HepG2 (cell line): Measurements from ENCODE around the gene RBM12. TPM values are rescaled to one million over a fixed set of nuclear protein-coding genes. Genes with fewer than 3 reads are reported as not detected.

Experiments used
- MIER2 ChIP-seq: IDR thresholded peaks from 2 replicates; pipeline ENCODE4 v1.6.1; 2016; ENCODE audit warnings: missing biosample characterization, missing genetic modification reagents
- POLR2A ChIP-seq, 2 experiments: IDR thresholded peaks; 2 replicates each; pipeline ENCODE4 v1.6.1; 2011; ENCODE audit warnings: low read depth in 2 of 2, low read length in 2 of 2, mild to moderate bottlenecking in 1 of 2, moderate library complexity in 1 of 2; ENCODE audit not compliant: insufficient read depth in 1 of 2
- RCOR2 ChIP-seq: IDR thresholded peaks from 2 replicates; pipeline ENCODE4 v1.6.1; 2016; ENCODE audit warnings: missing biosample characterization, missing genetic modification reagents
- ZC3H13 ChIP-seq: sonication (generic); formaldehyde crosslinking; IDR thresholded peaks from 2 replicates; pipeline ENCODE4 v1.8.1; 2023; ENCODE audit warnings: mild to moderate bottlenecking, missing genetic modification reagents, moderate library complexity
- ZEB1 ChIP-seq: IDR thresholded peaks from 2 replicates; pipeline ENCODE4 v1.6.1; 2012; ENCODE audit warnings: mild to moderate bottlenecking, low read depth, inconsistent platforms; ENCODE audit not compliant: insufficient replicate concordance
- ZNF143 ChIP-seq: sonication (generic); formaldehyde crosslinking; IDR thresholded peaks from 2 replicates; pipeline ENCODE4 v1.4.0; 2020; ENCODE audit warnings: missing genetic modification reagents
- ZNF431 ChIP-seq: sonication (generic); formaldehyde crosslinking; IDR thresholded peaks from 2 replicates; pipeline ENCODE4 v1.9.0; 2022; ENCODE audit warnings: missing genetic modification reagents, low read depth, mild to moderate bottlenecking, borderline replicate concordance
- ZNF790 ChIP-seq: sonication (generic); formaldehyde crosslinking; IDR thresholded peaks from 2 replicates; pipeline ENCODE4 v1.8.0; 2022; ENCODE audit warnings: missing genetic modification reagents, mild to moderate bottlenecking, borderline replicate concordance
- ZNF83 ChIP-seq: sonication (generic); formaldehyde crosslinking; IDR thresholded peaks from 2 replicates; pipeline ENCODE4 v1.4.0; 2020; ENCODE audit warnings: missing genetic modification reagents, mild to moderate bottlenecking, borderline replicate concordance
- ZNF878 ChIP-seq: sonication (generic); formaldehyde crosslinking; IDR thresholded peaks from 2 replicates; pipeline ENCODE4 v1.8.1; 2023; ENCODE audit warnings: mild to moderate bottlenecking, missing genetic modification reagents, moderate library complexity
- polyA plus RNA-seq, 8 experiments: library from polyadenylated mRNA; depleted of rRNA in 3 of 8; stranded (reverse) in 7 of 8; unstranded in 1 of 8; fragments of >200 nt; fragmentation: Illumina TruSeq in 4 of 8; extraction: Trizol in 4 of 8; gene quantifications; 2 replicates each; pipeline versions ENCODE4 v1.2.1 to v1.2.3, GENCODE V29; 2011 to 2016; ENCODE audit warnings: low read depth in 4 of 8, missing spikeins in 1 of 8, mixed read lengths in 1 of 8; ENCODE audit not compliant: insufficient read depth in 1 of 8
- total RNA-seq, 5 experiments: library from RNA; depleted of rRNA; stranded (reverse); fragments of >200 nt; fragmentation: Illumina TruSeq; extraction: Trizol; gene quantifications; 2 replicates each; pipeline ENCODE4 v1.2.3, GENCODE V29; 2016; ENCODE audit warnings: low read depth in 1 of 5
- TF ChIP-seq, protein P1 (sequence below): sonication (generic); formaldehyde crosslinking; IDR thresholded peaks from 2 replicates; pipeline ENCODE4 v1.4.0; 2020; ENCODE audit warnings: missing genetic modification reagents
- TF ChIP-seq, protein P2 (sequence below): IDR thresholded peaks from 2 replicates; pipeline ENCODE4 v1.6.1; 2016; ENCODE audit warnings: missing genetic modification reagents, missing compliant biosample characterization
- TF ChIP-seq, protein P3 (sequence below): sonication (generic); formaldehyde crosslinking; IDR thresholded peaks from 2 replicates; pipeline ENCODE4 v1.4.0; 2020; ENCODE audit warnings: mild to moderate bottlenecking, missing genetic modification reagents
- TF ChIP-seq, protein P4 (sequence below): sonication (generic); formaldehyde crosslinking; conservative IDR thresholded peaks from 2 replicates; pipeline ENCODE4 v1.4.0; 2020; ENCODE audit warnings: mild to moderate bottlenecking, missing genetic modification reagents, moderate library complexity
- TF ChIP-seq, protein P5 (sequence below): sonication (generic); formaldehyde crosslinking; IDR thresholded peaks from 2 replicates; pipeline ENCODE4 v1.5.0; 2020; ENCODE audit warnings: mild to moderate bottlenecking, missing genetic modification reagents
- TF ChIP-seq, protein P6 (sequence below): sonication (generic); formaldehyde crosslinking; IDR thresholded peaks from 2 replicates; pipeline ENCODE4 v1.4.0; 2020; ENCODE audit warnings: mild to moderate bottlenecking, missing genetic modification reagents

Gene RBM12
- total and polyA plus RNA-seq, 2 of the 13 experiments (the other 11 are each of a cell fraction or from before 2014, with no cell fraction given), result 97.9 to 104 TPM

DNA sequence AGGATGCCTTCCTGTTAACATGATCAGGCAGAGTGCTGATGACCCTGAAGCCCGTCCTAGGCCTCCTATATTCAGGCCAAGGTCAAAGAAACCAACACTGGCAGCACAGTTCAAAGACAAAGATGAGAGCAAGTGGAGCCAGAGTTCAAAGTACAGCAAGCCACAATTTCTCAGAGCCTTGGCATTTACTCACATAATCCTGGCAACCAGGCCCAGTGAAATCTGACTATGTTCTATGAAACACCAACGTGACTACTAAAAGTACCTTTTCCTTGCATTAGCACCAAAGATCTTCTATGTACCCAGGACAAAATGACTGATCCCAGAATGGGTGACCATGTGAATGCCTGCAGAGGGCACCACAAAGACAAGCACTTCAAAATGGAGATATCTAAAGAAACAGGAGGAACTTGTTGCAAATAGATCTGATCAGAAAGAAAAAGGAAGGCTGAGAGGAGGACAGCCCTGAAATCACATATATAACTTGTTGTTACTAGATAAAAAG is 30.6 kb upstream of the RBM12 start (continued):
- no peak for TF ChIP-seq ZEB1
- TF ChIP-seq ZNF83 (CRISPR knock-in tag), result no peak
- TF ChIP-seq, protein P1, sequence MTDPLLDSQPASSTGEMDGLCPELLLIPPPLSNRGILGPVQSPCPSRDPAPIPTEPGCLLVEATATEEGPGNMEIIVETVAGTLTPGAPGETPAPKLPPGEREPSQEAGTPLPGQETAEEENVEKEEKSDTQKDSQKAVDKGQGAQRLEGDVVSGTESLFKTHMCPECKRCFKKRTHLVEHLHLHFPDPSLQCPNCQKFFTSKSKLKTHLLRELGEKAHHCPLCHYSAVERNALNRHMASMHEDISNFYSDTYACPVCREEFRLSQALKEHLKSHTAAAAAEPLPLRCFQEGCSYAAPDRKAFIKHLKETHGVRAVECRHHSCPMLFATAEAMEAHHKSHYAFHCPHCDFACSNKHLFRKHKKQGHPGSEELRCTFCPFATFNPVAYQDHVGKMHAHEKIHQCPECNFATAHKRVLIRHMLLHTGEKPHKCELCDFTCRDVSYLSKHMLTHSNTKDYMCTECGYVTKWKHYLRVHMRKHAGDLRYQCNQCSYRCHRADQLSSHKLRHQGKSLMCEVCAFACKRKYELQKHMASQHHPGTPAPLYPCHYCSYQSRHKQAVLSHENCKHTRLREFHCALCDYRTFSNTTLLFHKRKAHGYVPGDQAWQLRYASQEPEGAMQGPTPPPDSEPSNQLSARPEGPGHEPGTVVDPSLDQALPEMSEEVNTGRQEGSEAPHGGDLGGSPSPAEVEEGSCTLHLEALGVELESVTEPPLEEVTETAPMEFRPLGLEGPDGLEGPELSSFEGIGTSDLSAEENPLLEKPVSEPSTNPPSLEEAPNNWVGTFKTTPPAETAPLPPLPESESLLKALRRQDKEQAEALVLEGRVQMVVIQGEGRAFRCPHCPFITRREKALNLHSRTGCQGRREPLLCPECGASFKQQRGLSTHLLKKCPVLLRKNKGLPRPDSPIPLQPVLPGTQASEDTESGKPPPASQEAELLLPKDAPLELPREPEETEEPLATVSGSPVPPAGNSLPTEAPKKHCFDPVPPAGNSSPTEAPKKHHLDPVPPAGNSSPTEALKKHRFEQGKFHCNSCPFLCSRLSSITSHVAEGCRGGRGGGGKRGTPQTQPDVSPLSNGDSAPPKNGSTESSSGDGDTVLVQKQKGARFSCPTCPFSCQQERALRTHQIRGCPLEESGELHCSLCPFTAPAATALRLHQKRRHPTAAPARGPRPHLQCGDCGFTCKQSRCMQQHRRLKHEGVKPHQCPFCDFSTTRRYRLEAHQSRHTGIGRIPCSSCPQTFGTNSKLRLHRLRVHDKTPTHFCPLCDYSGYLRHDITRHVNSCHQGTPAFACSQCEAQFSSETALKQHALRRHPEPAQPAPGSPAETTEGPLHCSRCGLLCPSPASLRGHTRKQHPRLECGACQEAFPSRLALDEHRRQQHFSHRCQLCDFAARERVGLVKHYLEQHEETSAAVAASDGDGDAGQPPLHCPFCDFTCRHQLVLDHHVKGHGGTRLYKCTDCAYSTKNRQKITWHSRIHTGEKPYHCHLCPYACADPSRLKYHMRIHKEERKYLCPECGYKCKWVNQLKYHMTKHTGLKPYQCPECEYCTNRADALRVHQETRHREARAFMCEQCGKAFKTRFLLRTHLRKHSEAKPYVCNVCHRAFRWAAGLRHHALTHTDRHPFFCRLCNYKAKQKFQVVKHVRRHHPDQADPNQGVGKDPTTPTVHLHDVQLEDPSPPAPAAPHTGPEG, result 0 out of 2 replicates have a peak, but pooled peaks have one; percentile 34
- peak; percentile 63; the same call in 1 of the 2 replicates for TF ChIP-seq RCOR2 (CRISPR knock-in tag)
- TF ChIP-seq, protein P2, sequence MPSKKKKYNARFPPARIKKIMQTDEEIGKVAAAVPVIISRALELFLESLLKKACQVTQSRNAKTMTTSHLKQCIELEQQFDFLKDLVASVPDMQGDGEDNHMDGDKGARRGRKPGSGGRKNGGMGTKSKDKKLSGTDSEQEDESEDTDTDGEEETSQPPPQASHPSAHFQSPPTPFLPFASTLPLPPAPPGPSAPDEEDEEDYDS (CRISPR knock-in tag), result 0 out of 2 replicates have a peak, but pooled peaks have one; percentile 4
- TF ChIP-seq, protein P3, sequence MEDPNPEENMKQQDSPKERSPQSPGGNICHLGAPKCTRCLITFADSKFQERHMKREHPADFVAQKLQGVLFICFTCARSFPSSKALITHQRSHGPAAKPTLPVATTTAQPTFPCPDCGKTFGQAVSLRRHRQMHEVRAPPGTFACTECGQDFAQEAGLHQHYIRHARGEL (CRISPR knock-in tag), result no peak
- TF ChIP-seq, protein P4, sequence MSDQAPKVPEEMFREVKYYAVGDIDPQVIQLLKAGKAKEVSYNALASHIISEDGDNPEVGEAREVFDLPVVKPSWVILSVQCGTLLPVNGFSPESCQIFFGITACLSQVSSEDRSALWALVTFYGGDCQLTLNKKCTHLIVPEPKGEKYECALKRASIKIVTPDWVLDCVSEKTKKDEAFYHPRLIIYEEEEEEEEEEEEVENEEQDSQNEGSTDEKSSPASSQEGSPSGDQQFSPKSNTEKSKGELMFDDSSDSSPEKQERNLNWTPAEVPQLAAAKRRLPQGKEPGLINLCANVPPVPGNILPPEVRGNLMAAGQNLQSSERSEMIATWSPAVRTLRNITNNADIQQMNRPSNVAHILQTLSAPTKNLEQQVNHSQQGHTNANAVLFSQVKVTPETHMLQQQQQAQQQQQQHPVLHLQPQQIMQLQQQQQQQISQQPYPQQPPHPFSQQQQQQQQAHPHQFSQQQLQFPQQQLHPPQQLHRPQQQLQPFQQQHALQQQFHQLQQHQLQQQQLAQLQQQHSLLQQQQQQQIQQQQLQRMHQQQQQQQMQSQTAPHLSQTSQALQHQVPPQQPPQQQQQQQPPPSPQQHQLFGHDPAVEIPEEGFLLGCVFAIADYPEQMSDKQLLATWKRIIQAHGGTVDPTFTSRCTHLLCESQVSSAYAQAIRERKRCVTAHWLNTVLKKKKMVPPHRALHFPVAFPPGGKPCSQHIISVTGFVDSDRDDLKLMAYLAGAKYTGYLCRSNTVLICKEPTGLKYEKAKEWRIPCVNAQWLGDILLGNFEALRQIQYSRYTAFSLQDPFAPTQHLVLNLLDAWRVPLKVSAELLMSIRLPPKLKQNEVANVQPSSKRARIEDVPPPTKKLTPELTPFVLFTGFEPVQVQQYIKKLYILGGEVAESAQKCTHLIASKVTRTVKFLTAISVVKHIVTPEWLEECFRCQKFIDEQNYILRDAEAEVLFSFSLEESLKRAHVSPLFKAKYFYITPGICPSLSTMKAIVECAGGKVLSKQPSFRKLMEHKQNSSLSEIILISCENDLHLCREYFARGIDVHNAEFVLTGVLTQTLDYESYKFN (CRISPR knock-in tag), result peak; percentile 90
- TF ChIP-seq ZNF143, result no peak
- no peak for TF ChIP-seq POLR2A (IDR thresholded peaks at IDR 0.05; ENCODE audit: insufficient read depth in 1 of 2, low read depth in 2 of 2, low read length in 2 of 2)
- TF ChIP-seq ZNF878 (CRISPR knock-in tag), result peak; percentile 75; the same call in 1 of the 2 replicates
- TF ChIP-seq ZC3H13 (CRISPR knock-in tag), result no peak
- no peak for TF ChIP-seq ZNF431
- no peak; the same call in 1 of the 2 replicates for TF ChIP-seq MIER2 (CRISPR knock-in tag)
- TF ChIP-seq, protein P5, sequence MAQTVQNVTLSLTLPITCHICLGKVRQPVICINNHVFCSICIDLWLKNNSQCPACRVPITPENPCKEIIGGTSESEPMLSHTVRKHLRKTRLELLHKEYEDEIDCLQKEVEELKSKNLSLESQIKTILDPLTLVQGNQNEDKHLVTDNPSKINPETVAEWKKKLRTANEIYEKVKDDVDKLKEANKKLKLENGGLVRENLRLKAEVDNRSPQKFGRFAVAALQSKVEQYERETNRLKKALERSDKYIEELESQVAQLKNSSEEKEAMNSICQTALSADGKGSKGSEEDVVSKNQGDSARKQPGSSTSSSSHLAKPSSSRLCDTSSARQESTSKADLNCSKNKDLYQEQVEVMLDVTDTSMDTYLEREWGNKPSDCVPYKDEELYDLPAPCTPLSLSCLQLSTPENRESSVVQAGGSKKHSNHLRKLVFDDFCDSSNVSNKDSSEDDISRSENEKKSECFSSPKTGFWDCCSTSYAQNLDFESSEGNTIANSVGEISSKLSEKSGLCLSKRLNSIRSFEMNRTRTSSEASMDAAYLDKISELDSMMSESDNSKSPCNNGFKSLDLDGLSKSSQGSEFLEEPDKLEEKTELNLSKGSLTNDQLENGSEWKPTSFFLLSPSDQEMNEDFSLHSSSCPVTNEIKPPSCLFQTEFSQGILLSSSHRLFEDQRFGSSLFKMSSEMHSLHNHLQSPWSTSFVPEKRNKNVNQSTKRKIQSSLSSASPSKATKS (CRISPR knock-in tag), result no peak
- TF ChIP-seq, protein P6, sequence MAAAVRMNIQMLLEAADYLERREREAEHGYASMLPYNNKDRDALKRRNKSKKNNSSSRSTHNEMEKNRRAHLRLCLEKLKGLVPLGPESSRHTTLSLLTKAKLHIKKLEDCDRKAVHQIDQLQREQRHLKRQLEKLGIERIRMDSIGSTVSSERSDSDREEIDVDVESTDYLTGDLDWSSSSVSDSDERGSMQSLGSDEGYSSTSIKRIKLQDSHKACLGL (CRISPR knock-in tag), result no peak
- TF ChIP-seq ZNF790 (CRISPR knock-in tag), result no peak
